Measurements from ENCODE around the gene APOBEC3B. TPM values are rescaled to one million over a fixed set of nuclear protein-coding genes. Genes with fewer than 3 reads are reported as not detected.
"Not testable (repeated sequence)": the region's sequence is repeated elsewhere in the genome, so short reads cannot be mapped to it uniquely, and the experiment has no call there.

Gene APOBEC3B
- total RNA-seq, 1 donor, result 1.6 TPM

DNA sequence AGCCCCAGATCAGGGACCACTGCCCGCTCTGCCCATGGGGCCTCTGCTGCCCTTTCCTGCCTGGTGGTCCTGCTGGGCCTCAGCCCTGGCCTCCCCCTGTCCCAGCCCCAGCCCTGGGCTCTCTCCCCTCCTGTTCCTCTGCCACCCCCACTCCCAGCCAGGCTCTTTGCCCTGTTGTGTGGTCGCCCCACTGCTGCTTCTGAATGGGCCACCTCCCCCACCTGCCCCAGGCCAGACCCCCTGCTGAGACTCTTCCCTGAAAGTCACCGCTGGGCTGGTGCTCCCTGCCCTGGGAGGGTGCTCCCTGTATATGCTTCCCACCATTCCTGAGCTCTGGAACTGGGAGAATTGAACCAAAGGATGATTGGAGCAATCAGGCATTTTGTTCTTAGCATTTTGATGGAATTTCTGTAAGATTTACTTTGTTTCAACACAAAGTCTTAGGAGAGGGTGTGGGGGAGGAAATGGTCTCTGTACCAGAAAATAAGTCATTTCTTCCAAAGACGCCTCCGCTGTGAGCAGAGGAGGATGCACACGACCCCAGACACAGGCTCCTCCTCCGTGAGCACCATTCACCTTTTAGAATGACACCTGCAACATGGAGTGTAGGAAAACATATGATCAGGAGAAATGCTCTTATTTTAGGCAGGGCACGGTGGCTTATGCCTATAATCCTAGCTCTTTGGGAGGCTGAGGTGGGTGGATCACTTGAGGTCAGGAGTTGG, 5.2 kb downstream of the APOBEC3B start:
- no peak for DNase-seq (ENCODE audit: low read depth in 2 of 3, low spot score in 2 of 3)

DNA sequence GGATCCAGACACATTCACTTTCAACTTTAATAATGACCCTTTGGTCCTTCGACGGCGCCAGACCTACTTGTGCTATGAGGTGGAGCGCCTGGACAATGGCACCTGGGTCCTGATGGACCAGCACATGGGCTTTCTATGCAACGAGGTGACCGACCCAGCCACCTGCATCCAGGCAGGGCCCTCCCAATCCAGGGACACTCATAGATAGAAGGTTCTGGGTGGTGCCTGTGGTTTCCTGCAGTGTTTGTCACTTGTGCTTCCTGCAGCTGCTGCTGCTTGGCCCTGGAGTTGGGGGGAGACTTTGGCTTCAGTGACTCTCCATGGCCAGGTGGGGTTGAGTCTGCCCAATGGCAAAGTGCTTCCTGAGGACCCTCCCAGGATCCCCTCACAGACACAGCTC, 7.3 kb downstream of the APOBEC3B start:
- DNase-seq (ENCODE audit: low read depth in 2 of 3, low spot score in 2 of 3), result peak in 1 of 3 donors; percentile 45

DNA sequence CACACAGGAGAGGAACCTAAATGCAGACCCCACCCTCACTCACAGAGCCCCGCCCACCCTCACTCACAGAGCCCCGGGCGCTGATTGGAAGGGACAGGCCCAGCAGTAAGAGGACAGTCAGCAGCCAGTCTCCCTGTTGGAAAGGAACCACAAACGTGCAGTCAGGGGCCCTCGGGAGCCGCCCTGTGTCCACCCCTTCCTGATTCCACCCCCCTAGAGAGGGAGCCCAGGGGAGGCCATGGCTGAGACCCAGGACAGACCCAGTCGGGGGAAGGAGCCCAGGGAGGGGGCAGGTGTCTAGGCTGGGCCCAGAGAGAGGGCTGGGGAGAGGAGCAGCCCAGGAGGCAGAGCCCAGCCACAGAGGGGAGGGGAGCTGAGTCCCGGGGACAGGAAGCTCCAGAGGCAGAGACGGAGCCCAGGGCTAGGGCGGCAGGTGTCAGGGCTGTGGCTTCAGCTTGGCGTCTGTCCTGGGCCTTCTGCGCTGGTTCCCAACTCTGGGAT, 10.8 kb downstream of the APOBEC3B start:
- DNase-seq (ENCODE audit: low read depth in 2 of 3, low spot score in 2 of 3), result not testable (repeated sequence)

DNA sequence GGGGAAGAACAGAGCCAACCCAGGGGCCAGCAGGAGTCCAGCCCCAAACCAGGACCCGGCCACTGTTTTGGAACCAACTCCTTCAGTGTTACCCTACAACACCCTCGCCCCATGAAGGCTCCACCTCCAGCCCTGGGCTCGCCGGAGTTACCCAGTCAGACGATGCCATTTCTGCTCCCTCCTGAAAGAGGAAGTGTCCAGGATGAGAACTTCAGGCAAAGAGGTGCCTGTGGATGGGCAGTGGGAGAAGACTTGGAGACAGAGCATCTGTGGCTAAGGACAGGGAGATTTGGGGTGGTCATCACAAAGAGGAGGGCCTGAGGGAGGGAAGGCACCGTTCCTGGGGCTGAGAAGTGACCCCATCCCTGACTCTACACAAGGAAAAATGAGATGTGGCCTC, 14.0 kb downstream of the APOBEC3B start:
- DNase-seq (ENCODE audit: low read depth in 2 of 3, low spot score in 2 of 3), result no peak

DNA sequence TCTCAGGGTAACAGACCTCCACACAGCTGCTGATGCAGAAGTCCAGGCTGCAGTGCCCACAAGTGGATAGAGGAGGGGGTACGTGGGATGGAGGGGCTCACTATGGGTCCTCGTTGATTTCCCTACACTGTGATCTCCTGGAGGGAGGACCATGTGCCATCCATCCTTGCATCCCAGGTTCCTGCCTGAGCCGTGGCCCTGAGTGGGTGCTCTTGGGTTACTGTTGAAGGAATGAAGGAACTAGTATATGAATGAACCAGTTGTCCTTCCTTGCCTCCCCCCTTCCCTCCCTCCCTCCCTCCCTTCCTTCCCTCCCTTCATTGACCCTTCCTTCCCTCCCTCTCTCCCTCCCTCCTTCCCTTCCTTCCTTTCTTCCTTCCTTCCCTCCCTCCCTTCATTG, 15.4 kb downstream of the APOBEC3B start:
- no peak for DNase-seq (ENCODE audit: low read depth in 2 of 3, low spot score in 2 of 3)

DNA sequence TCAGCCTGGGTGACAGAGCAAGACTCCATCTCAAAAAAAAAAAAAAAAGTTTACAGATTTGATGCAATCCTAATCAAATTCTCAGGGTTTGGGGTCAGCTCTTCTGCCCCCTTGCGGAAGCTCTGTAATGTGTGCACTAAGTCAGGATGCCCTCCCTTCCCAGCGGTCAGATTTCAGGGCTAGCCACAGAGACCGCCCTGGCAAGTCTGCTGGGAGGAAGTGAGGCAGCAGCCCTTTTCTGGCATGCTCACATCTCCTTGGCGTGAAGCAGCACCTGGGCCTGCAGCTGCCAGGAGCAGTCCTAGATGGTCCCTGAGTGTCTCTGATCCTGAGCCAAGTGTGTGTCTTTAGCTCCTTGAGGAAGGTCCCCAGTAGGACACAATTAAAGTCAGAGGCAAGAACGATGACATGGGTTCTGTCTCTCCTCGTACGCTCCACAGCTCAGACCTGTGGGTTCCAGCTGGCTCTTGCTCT, 21.1 kb downstream of the APOBEC3B start:
- DNase-seq (ENCODE audit: low read depth in 2 of 3, low spot score in 2 of 3), result peak; percentile 44 to 95 (median 91)

DNA sequence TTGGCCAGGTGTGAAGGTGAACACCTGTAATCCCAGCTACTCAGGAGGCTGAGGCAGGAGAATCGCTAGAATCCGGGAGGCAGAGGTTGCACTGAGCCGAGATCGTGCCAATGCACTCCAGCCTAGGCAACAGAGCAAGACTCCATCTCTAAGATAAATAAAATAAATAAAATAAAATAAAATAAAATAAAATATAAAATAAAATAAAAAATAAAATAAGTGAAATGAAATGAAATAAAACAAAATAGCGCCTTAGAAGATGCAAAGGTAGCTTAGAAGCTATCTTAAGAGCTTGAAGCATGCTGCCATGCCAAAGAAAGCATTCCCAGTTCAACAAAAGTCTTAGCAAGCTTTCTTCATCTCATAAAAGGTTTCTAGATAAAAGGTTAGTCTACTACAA, 25.0 kb downstream of the APOBEC3B start:
- no peak for DNase-seq (ENCODE audit: low read depth in 2 of 3, low spot score in 2 of 3)

DNA sequence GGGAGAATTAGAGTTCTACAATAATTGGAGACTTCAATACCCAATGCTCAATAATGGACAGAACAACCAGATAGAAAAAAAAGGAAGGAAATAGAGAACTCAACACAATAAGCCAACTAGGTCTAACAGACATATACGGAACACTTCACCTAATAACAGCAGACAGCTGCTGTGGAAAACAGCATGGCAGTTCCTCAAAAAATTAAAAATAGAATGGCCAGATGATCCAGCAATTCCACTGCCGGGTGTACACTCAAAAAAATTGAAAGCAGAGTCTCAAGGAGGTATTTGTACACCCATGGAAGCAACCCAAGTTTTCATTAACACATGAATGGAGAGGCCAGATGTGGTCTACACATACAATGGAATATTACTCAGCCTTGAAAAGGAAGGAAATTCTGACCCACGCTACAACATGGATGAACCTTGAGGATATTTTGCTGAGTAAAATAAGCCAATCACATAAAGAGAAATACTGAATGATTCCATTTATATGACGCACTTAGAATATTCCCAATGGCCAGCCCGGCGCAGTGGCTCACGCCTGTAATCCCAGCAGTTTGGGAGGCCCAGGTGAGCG, 26.2 kb downstream of the APOBEC3B start:
- DNase-seq (ENCODE audit: low read depth in 2 of 3, low spot score in 2 of 3), result peak in 1 of 3 donors; percentile 38

DNA sequence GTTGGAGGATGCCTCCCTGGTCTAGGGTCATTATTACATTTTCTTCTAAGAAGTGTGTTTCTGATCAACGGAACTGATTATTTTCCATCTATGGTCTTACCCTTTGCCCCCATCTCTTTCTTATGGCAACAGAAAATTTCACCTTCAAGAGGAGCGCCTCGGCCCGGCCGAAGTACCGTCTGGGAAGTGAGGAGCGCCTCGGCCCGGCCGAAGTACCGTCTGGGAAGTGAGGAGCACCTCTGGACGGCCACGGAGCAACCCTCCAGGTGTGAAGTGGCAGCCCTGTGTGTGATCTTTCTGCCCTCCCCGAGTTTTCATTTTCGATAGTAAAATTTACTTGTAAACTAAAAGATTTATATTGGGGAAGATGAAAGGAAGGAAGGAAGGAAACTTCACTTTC, 28.8 kb downstream of the APOBEC3B start:
- DNase-seq (ENCODE audit: low read depth in 2 of 3, low spot score in 2 of 3), result no peak

DNA sequence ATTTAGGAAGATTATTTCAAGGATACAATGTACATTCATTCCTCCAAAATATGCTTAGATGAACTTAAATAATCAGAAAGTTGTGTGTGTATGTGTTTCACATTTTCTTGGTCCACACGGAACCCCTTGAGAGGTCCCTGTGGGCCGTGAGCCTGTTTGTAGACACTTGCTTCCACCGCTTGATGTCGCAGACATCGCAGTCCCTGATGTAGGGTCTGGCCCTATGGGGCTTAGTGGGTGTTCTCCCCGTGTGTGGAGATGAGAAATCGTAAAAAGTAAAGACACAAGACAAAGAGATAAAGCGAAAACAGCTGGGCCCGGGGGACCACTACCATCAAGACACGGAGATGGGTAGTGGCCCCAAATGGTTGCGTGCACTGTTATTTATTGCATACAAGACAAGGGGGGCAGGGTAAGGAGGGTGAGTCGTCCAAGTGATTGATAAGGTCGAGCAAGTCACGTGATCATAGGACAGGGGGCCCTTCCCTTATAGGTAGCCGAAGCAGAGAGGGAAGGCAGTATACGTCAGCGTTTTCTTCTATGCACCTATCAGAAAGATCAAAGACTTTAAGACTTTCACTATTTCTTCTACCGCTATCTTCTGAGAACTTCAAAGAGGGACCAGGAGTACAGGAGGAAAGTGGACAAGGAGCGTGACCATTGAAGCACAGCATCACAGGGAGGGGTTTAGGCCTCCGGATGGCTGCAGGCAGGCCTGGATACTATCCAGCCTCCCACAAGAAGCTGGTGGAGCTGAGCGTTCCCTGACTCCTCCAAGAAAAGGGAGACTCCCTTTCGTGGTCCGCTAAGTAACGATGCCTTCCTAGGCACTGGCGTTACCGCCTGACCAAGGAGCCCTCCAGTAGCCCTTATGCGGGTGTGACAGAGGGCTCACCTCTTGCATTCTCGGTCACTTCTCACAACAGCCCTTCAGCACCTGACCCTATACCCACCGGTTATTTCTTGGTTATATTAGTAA, 30.7 kb downstream of the APOBEC3B start:
- no peak for DNase-seq (ENCODE audit: low read depth in 2 of 3, low spot score in 2 of 3)

DNA sequence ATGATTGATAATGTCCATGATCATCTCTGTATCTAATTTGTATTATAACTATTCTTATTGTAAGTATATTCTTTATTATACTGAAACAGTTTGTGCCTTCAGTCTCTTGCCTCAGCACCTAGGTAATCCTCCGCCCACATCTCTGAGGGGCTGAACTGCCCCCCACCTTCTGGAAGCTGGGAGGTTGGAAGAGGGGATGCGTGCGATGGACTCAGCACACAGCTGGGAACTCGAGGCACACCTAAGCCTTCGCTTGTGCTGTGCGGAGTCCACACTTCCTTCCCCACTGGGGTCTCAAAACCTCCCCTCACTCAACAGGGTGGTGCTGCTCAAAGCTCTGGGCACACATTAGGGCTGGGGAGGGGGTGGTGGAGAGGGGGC, 31.4 kb downstream of the APOBEC3B start:
- not testable (repeated sequence) for DNase-seq (ENCODE audit: low read depth in 2 of 3, low spot score in 2 of 3)

DNA sequence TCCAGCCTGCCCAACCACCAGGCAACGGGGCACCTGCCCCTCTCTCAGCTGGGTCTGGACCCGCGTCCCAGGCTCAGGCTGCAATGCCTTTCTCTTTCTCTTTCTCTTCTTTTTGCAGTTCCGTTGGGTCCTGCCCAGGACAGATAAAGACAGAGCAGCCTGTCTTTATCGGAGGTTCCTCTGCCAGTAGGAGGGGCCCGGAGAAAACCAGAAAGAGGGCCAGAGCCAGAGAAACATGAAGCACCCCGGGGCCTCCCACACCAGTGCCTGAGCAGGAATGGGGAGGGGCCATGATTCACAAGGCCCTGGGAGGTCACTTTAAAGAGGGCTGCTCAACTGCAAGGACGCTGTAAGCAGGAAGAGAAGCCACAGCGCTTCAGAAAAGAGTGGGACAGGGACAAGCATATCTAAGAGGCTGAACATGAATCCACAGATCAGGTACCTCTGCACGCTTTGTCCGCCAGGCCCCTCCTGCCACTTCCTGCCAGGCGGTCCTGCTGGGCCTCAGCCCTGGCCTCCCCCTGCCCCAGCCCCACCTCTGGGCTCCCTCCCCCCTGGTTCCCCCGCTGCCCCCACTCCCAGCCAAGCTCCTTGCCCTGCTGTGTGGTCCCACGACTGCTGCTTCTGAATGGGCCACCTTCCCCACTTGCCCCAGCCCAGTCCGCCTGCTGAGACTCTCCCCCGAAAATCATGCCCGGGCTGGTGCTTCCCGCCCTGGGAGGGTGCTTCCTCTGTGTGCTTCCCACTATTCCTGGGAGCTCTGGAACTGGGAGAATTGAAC, 32.0 kb downstream of the APOBEC3B start, which contains the start of gene APOBEC3C:
APOBEC3C (plus strand) TSS at position 316 of the 781 bp plus-strand sequence; CDS start at position 422, 106 bp downstream.
- peak; percentile 35 to 83 (median 80) for DNase-seq (ENCODE audit: low read depth in 2 of 3, low spot score in 2 of 3)

DNA sequence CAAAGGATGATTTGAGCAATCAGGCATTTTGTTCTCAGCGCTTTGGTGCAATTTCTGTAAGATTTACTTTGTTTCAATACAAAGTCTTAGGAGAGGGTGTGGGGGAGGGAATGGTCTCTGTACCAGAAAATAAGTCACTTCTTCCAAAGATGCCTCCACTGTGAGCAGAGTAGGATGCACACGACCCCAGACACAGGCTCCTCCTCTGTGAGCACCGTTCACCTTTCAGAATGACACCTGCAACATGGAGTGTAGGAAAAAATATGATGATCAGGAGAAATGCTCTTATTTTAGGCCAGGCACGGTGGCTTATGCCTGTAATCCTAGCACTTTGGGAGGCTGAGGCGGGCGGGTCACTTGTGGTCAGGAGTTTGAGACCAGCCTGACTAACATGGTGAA, 32.6 kb downstream of the APOBEC3B start:
- DNase-seq (ENCODE audit: low read depth in 2 of 3, low spot score in 2 of 3), result not testable (repeated sequence)

DNA sequence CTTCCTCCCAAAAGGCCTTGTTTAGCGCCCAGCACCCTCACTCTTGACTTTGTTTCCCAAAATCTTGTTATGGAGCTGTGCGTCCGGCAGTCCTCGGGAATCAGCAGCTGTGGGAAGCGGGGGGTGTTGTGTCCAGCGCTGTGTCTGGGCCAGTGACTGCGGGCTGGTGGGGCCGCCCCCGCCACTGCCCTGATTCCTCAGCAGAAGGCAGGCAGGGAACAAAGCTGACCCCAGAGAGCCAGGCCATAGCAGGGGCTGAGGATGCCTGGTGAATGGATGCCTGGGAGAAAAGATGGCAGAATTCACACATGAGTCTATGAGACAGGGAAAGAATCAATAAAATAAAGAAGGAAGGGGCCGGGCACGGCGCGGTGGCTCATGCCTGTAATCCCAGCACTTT, 34.4 kb downstream of the APOBEC3B start:
- no peak for DNase-seq (ENCODE audit: low read depth in 2 of 3, low spot score in 2 of 3)

DNA sequence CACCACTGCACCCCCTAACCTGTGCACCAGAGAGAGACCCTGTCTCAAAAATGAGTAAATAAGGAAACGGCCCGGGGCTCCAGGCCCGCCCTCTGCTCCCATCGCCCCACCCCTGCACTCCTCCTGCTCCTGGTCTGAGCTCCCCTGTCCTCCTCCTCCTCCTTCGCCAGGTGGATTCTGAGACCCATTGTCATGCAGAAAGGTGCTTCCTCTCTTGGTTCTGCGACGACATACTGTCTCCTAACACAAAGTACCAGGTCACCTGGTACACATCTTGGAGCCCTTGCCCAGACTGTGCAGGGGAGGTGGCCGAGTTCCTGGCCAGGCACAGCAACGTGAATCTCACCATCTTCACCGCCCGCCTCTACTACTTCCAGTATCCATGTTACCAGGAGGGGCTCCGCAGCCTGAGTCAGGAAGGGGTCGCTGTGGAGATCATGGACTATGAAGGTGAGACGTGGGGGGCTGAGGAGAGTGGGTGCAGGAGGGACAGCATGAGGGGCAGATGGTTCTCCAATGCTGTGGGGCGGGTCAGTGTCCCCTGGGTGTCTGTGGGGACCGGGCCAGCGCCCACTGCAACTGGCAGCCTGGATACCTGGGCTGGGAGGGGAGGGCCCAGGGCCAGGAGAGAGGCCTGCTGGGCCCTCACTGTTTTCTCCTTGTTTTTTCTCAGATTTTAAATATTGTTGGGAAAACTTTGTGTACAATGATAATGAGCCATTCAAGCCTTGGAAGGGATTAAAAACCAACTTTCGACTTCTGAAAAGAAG, 35.6 kb downstream of the APOBEC3B start:
- no peak for DNase-seq (ENCODE audit: low read depth in 2 of 3, low spot score in 2 of 3)

DNA sequence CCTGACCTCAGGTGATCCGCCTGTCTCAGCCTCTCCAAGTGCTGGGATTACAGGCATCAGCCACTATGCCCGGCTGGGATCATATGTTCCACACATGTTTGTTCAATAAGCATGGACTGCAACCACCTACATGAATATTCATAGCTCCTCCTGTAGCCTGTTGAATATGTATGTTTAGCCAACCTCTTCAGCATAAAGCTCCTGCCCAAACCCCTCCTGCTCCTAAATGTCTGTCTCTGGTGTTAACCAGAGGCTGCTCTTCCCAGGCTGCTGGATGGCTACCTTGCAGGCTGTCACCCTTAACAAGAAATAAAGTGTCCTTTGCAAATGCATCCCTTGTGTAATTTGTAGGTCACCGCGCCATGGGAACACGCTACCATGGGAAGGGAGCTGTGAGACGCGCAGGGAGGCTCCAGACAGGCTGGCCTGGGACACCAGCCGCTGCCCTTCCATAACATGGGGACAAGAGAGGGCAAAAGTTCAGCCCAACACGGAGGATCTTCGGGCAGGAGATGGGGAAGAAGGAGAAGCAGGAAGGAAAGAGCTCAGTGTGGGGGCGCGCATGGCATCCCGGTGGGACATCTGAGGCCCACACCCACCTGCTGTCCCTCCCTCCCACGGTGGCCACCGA, 38.0 kb downstream of the APOBEC3B start:
- DNase-seq (ENCODE audit: low read depth in 2 of 3, low spot score in 2 of 3), result not testable (repeated sequence)

DNA sequence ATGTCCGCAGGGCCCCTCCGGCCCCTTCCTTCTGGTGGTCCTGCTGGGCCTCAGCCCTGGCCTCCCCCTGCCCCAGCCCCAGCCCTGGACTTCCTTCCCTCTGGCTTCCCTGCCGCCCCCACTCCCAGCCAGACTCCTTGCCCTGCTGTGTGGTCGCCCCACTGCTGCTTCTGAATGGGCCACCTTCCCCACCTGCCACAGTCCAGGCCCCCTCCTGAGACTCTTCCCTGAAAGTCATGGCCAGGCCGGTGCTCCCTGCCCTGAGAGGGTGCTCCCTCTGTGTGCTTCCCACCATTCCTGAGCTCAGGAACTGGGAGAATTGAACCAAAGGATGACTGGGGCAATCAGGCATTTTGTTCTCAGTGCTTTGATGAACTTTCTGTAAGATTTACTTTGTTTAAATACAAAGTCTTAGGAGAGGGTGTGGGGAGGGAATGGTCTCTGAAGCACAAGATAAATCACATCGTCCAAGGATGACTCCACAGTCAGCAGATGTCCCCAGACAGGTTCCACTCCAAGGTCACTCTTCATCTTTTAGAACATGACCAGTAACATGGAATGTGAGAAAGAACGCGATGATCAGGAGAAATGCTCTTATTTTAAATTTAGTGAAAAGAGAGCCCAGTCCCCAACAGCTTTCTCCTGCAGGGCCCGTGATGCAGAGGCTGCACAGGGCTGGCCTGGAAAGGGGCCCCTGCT, 39.6 kb downstream of the APOBEC3B start:
- DNase-seq (ENCODE audit: low read depth in 2 of 3, low spot score in 2 of 3), result no peak

All from hematopoietic multipotent progenitor cell (in vitro differentiated cells).